ENCODE data around the gene MXD3. TPM values are rescaled to one million over a fixed set of nuclear protein-coding genes. Genes with fewer than 3 reads are reported as not detected.

The MXD3 gene
- total and polyA plus RNA-seq, 2 donors (not counting 1 experiment from before 2014, with no cell fraction given), result 1.8 to 6.6 TPM

DNA sequence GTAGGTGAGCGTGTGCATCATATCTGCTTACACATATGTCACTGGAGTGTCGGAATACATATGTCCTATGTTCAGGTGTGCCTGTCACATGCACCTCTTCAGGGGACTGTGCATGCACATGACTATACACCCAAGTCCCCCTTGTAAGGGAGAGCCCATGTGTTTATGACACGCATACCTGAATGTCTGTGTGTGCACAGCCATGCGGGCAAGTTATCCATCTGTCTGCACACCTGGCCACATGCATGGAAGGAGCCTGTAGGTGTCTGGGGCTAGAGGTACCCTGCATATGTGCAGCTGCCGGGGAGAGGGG is 45.4 kb upstream of the MXD3 start:
- no peaks in the 10 kb centered on the region for H3K4me1 ChIP-seq (ENCODE audit: control insufficient read depth, extremely low read depth, insufficient read depth, low read length)

DNA sequence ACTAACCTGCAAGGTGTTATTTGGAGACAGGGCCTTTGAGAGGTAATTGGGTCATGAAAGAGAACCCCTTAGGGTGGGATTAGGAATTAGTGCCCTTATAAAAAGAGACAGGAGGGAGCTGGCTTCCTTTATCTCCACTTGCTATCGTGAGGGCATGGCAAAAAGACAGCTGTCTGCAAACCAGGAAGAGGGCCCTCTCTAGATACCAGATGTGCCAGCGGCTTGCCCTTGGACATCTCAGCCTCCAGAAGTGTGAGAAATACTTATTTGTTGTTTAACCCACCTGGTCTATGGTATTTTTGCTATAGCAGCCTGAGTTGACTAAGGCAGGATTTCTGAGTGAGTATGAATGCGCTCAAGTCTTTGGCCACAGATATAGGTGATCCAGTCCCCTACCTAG is 45.0 kb upstream of the MXD3 start:
- Histone ChIP-seq H3K4me1 (ENCODE audit: control insufficient read depth, extremely low read depth, insufficient read depth, low read length) (no peaks in the 10 kb centered on the region), H3K4me3 (replicated peaks in 1 of 4; ENCODE audit: control extremely low read depth in 1 of 4, insufficient read depth in 1 of 4, low read depth in 3 of 4, low read length in 4 of 4) (no peak overlapping the region), H3K4me2 (ENCODE audit: extremely low read depth, insufficient read depth, low read length) (no peak overlapping the region), H3K79me2 (ENCODE audit: control insufficient read depth, insufficient read depth, low read length) (no peaks in the 10 kb centered on the region), H3K27me3 (ENCODE audit: control insufficient read depth, insufficient read depth, low read length) (peaks cover 14% of the 10 kb centered on the region), H4K20me1 (ENCODE audit: control insufficient read depth, extremely low read depth, insufficient read depth, low read length) (no peaks in the 10 kb centered on the region), H3K27ac (ENCODE audit: insufficient read depth, low read length) (no peak overlapping the region), H3K9ac (ENCODE audit: insufficient read depth, low read length) (no peak overlapping the region), H2AFZ (ENCODE audit: low read length) (no peak overlapping the region), H3K9me3 (ENCODE audit: control insufficient read depth, insufficient read depth, low read depth, low read length) (no peaks in the 10 kb centered on the region), H3K36me3 (ENCODE audit: control insufficient read depth, insufficient read depth, low read length) (no peaks in the 10 kb centered on the region)
- DNase-seq (ENCODE audit: low read depth in 2 of 2), result no peak
- TF ChIP-seq, protein P1, sequence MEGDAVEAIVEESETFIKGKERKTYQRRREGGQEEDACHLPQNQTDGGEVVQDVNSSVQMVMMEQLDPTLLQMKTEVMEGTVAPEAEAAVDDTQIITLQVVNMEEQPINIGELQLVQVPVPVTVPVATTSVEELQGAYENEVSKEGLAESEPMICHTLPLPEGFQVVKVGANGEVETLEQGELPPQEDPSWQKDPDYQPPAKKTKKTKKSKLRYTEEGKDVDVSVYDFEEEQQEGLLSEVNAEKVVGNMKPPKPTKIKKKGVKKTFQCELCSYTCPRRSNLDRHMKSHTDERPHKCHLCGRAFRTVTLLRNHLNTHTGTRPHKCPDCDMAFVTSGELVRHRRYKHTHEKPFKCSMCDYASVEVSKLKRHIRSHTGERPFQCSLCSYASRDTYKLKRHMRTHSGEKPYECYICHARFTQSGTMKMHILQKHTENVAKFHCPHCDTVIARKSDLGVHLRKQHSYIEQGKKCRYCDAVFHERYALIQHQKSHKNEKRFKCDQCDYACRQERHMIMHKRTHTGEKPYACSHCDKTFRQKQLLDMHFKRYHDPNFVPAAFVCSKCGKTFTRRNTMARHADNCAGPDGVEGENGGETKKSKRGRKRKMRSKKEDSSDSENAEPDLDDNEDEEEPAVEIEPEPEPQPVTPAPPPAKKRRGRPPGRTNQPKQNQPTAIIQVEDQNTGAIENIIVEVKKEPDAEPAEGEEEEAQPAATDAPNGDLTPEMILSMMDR (conservative IDR thresholded peaks at IDR 0.05 in 1 of 2, IDR thresholded peaks at IDR 0.05 in 1 of 2; ENCODE audit: low read depth in 1 of 2, low read length in 2 of 2), result no peak
- peak; percentile 17 for TF ChIP-seq EZH2 (IDR thresholded peaks at IDR 0.05; ENCODE audit: low read length, missing control alignments)

More for the DNA sequence above, 45.4 kb upstream of the MXD3 start:
- H3K27me3 ChIP-seq (ENCODE audit: control insufficient read depth, insufficient read depth, low read length), result peaks cover 14% of the 10 kb centered on the region
- no peak overlapping the region for H3K27ac ChIP-seq (ENCODE audit: insufficient read depth, low read length)
- H3K9me3 ChIP-seq (ENCODE audit: control insufficient read depth, insufficient read depth, low read depth, low read length), result no peaks in the 10 kb centered on the region
- H3K9ac ChIP-seq (ENCODE audit: insufficient read depth, low read length), result no peak overlapping the region
- TF ChIP-seq, protein P1 (conservative IDR thresholded peaks at IDR 0.05 in 1 of 2, IDR thresholded peaks at IDR 0.05 in 1 of 2; ENCODE audit: low read depth in 1 of 2, low read length in 2 of 2), result no peak
- no peak for TF ChIP-seq EZH2 (IDR thresholded peaks at IDR 0.05; ENCODE audit: low read length, missing control alignments)
- no peaks in the 10 kb centered on the region for H3K36me3 ChIP-seq (ENCODE audit: control insufficient read depth, insufficient read depth, low read length)
- H2AFZ ChIP-seq (ENCODE audit: low read length), result no peak overlapping the region
- no peaks in the 10 kb centered on the region for H3K79me2 ChIP-seq (ENCODE audit: control insufficient read depth, insufficient read depth, low read length)
- H4K20me1 ChIP-seq (ENCODE audit: control insufficient read depth, extremely low read depth, insufficient read depth, low read length), result no peaks in the 10 kb centered on the region
- H3K4me3 ChIP-seq (replicated peaks in 1 of 4; ENCODE audit: control extremely low read depth in 1 of 4, insufficient read depth in 1 of 4, low read depth in 3 of 4, low read length in 4 of 4), result no peak overlapping the region
- no peak for DNase-seq (ENCODE audit: low read depth in 2 of 2)
- no peak overlapping the region for H3K4me2 ChIP-seq (ENCODE audit: extremely low read depth, insufficient read depth, low read length)

DNA sequence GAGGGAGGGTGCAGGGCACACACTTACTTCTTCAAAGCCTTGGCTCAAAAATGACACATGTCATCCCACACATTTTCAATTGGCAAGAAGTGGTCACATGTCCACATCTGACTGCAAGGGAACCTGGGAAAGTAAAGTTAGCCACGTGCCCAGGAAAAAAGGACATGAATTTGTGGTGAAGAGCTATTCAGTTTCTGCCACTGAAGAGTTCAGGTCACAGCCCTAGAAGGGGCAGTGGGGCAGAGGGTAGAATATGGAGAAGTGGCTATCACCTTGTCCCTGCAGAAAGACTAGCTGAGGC is 44.1 kb upstream of the MXD3 start:
- H3K4me1 ChIP-seq (ENCODE audit: control insufficient read depth, extremely low read depth, insufficient read depth, low read length), result no peaks in the 10 kb centered on the region

More for the DNA sequence above, 44.1 kb upstream of the MXD3 start:
- no peak overlapping the region for H3K27ac ChIP-seq (ENCODE audit: insufficient read depth, low read length)
- H3K9me3 ChIP-seq (ENCODE audit: control insufficient read depth, insufficient read depth, low read depth, low read length), result no peaks in the 10 kb centered on the region
- H4K20me1 ChIP-seq (ENCODE audit: control insufficient read depth, extremely low read depth, insufficient read depth, low read length), result no peaks in the 10 kb centered on the region
- H3K27me3 ChIP-seq (ENCODE audit: control insufficient read depth, insufficient read depth, low read length), result peaks cover 12% of the 10 kb centered on the region
- no peak overlapping the region for H3K4me2 ChIP-seq (ENCODE audit: extremely low read depth, insufficient read depth, low read length)
- TF ChIP-seq EZH2 (IDR thresholded peaks at IDR 0.05; ENCODE audit: low read length, missing control alignments), result no peak
- TF ChIP-seq, protein P1 (conservative IDR thresholded peaks at IDR 0.05 in 1 of 2, IDR thresholded peaks at IDR 0.05 in 1 of 2; ENCODE audit: low read depth in 1 of 2, low read length in 2 of 2), result no peak
- H3K79me2 ChIP-seq (ENCODE audit: control insufficient read depth, insufficient read depth, low read length), result peaks cover 5% of the 10 kb centered on the region
- no peak overlapping the region for H3K9ac ChIP-seq (ENCODE audit: insufficient read depth, low read length)
- no peaks in the 10 kb centered on the region for H3K36me3 ChIP-seq (ENCODE audit: control insufficient read depth, insufficient read depth, low read length)
- no peak overlapping the region for H3K4me3 ChIP-seq (replicated peaks in 1 of 4; ENCODE audit: control extremely low read depth in 1 of 4, insufficient read depth in 1 of 4, low read depth in 3 of 4, low read length in 4 of 4)
- H2AFZ ChIP-seq (ENCODE audit: low read length), result no peak overlapping the region
- DNase-seq (ENCODE audit: low read depth in 2 of 2), result no peak
